SK-N-SH (cell line): ENCODE results near the gene SSUH2. TPM values are rescaled to one million over a fixed set of nuclear protein-coding genes. Genes with fewer than 3 reads are reported as not detected.

Source experiments
- CTCF ChIA-PET: fragments of 300-600, 350-600 bp; formaldehyde crosslinking; extraction: SDS; loops from one replicate; lab custom pipeline; 2021; lab: Yijun Ruan, JAX
- POLR2A ChIA-PET: fragments of 350-600 bp; sonication (Branson Sonifier 250); formaldehyde crosslinking; extraction: SDS; loops from one replicate; lab custom pipeline; 2020; ENCODE audit warnings: antibody characterized with exemption, inconsistent platforms; lab: Yijun Ruan, JAX
- DNase-seq: peaks from one replicate; pipeline ENCODE4 v3.0.0; 2012
- H2AFZ ChIP-seq: fragments of 200-600 bp; sonication (generic); 2 replicates; pipeline ENCODE4 v1.8.1; 2016; ENCODE audit warnings: antibody characterized with exemption, mild to moderate bottlenecking, low read depth
- H3F3A ChIP-seq: fragments of 200-600 bp; sonication (generic); replicated peaks from 2 replicates; pipeline ENCODE3; 2016; ENCODE audit warnings: antibody characterized with exemption, mild to moderate bottlenecking; ENCODE audit not compliant: insufficient read depth
- H3K27ac ChIP-seq, 2 experiments: fragments of 200-500 bp in 1 of 2; fragments of 200-600 bp in 1 of 2; sonication (Bioruptor generic) in 1 of 2; sonication (generic), shearing (Covaris generic) in 1 of 2; 2 replicates each; pipeline versions ENCODE4 v1.5.1 to v1.6.1; 2014 to 2016; ENCODE audit warnings: low read depth in 2 of 2, inconsistent platforms in 1 of 2, low read length in 1 of 2, mild to moderate bottlenecking in 1 of 2, mixed read lengths in 1 of 2
- H3K27me3 ChIP-seq: fragments of 200-600 bp; sonication (generic), shearing (Covaris generic); 2 replicates; pipeline ENCODE4 v1.6.1; 2016; ENCODE audit warnings: mixed run types; ENCODE audit not compliant: insufficient read depth
- H3K36me3 ChIP-seq, 2 experiments: fragments of 200-500 bp in 1 of 2; fragments of 200-600 bp in 1 of 2; sonication (Bioruptor generic) in 1 of 2; sonication (generic) in 1 of 2; replicated peaks in 1 of 2; 2 replicates each; pipeline versions ENCODE3 to v1.5.1; 2014 to 2016; ENCODE audit warnings: low read length in 1 of 2, mild to moderate bottlenecking in 1 of 2; ENCODE audit not compliant: insufficient read depth in 2 of 2, control insufficient read depth in 1 of 2
- H3K4me1 ChIP-seq, 2 experiments: fragments of 200-500 bp in 1 of 2; fragments of 200-600 bp in 1 of 2; sonication (Bioruptor generic) in 1 of 2; sonication (generic), shearing (Covaris generic) in 1 of 2; 2 replicates each; pipeline versions ENCODE4 v1.5.1 to v1.6.1; 2014 to 2016; ENCODE audit warnings: low read depth in 1 of 2, low read length in 1 of 2, mixed run types in 1 of 2; ENCODE audit not compliant: insufficient read depth in 2 of 2, control insufficient read depth in 1 of 2
- H3K4me2 ChIP-seq: fragments of 200-600 bp; sonication (generic), shearing (Covaris generic); 2 replicates; pipeline ENCODE4 v1.6.1; 2017; ENCODE audit warnings: mixed run types
- H3K4me3 ChIP-seq, 2 experiments: fragments of 200-500 bp in 1 of 2; fragments of 200-600 bp in 1 of 2; sonication (Bioruptor generic) in 1 of 2; sonication (generic), shearing (Covaris generic) in 1 of 2; 2 replicates each; pipeline versions ENCODE4 v1.5.1 to v1.8.1; 2014 to 2016; ENCODE audit warnings: low read depth in 2 of 2, inconsistent platforms in 1 of 2, low read length in 1 of 2, mild to moderate bottlenecking in 1 of 2, mixed read lengths in 1 of 2, moderate library complexity in 1 of 2
- H3K79me2 ChIP-seq: fragments of 200-600 bp; sonication (generic); 2 replicates; pipeline ENCODE4 v1.8.1; 2017; ENCODE audit warnings: mild to moderate bottlenecking; ENCODE audit not compliant: insufficient read depth
- H3K9ac ChIP-seq: fragments of 200-600 bp; sonication (generic); 2 replicates; pipeline ENCODE4 v1.6.1; 2017; ENCODE audit warnings: mixed run types
- H3K9me2 ChIP-seq: fragments of 200-600 bp; sonication (generic); 2 replicates; pipeline ENCODE4 v1.6.1; 2017; ENCODE audit warnings: mixed run types
- H3K9me3 ChIP-seq: fragments of 200-600 bp; sonication (generic); 2 replicates; pipeline ENCODE4 v1.6.1; 2017; ENCODE audit warnings: mixed run types, mild to moderate bottlenecking, moderate library complexity
- H4K20me1 ChIP-seq: fragments of 200-600 bp; sonication (generic); 2 replicates; pipeline ENCODE4 v1.6.1; 2017; ENCODE audit warnings: mild to moderate bottlenecking, mixed run types; ENCODE audit not compliant: insufficient read depth
- CHD2 ChIP-seq: fragments of 150-350 bp; IDR thresholded peaks from 2 replicates; pipeline ENCODE4 v1.6.1; 2018; ENCODE audit warnings: low read length; ENCODE audit not compliant: partially characterized antibody
- ELF1 ChIP-seq: IDR thresholded peaks from 2 replicates; pipeline ENCODE4 v1.4.0; 2012
- EP300 ChIP-seq, 2 experiments: IDR thresholded peaks; 2 replicates each; pipeline versions ENCODE4 v1.4.0 to v1.6.1; 2012; ENCODE audit warnings: borderline replicate concordance in 1 of 2, low read depth in 1 of 2, low read length in 1 of 2
- EZH2phosphoT487 ChIP-seq: fragments of 200-600 bp; sonication (generic); IDR thresholded peaks from 2 replicates; pipeline ENCODE4 v1.6.1; 2017; ENCODE audit warnings: low read depth, mixed run types, mild to moderate bottlenecking, antibody characterized with exemption, moderate library complexity, borderline replicate concordance
- FOXJ3 ChIP-seq: sonication (generic); formaldehyde crosslinking; IDR thresholded peaks from 2 replicates; pipeline ENCODE4 v1.5.1; 2020; ENCODE audit warnings: mild to moderate bottlenecking, missing genetic modification reagents
- GABPA ChIP-seq: IDR thresholded peaks from 2 replicates; pipeline ENCODE4 v1.4.0; 2012; ENCODE audit warnings: low read depth, mild to moderate bottlenecking
- GATA2 ChIP-seq: sonication (generic); formaldehyde crosslinking; IDR thresholded peaks from 2 replicates; pipeline ENCODE4 v1.5.0; 2020; ENCODE audit warnings: mild to moderate bottlenecking, missing genetic modification reagents
- JUND ChIP-seq: IDR thresholded peaks from 2 replicates; pipeline ENCODE4 v1.4.0; 2012
- MEF2A ChIP-seq: IDR thresholded peaks from 2 replicates; pipeline ENCODE4 v1.4.0; 2012; ENCODE audit warnings: low read depth, borderline replicate concordance
- MXI1 ChIP-seq: IDR thresholded peaks from 2 replicates; pipeline ENCODE4 v1.6.1; 2012; ENCODE audit warnings: mild to moderate bottlenecking, low read depth, low read length, improper control_type of control experiment
- NFIC ChIP-seq: IDR thresholded peaks from 2 replicates; pipeline ENCODE4 v1.4.0; 2012; ENCODE audit warnings: borderline replicate concordance
- RAD21 ChIP-seq: IDR thresholded peaks from 2 replicates; pipeline ENCODE4 v1.6.1; 2012; ENCODE audit warnings: mild to moderate bottlenecking, low read length
- SMC3 ChIP-seq: IDR thresholded peaks from 2 replicates; pipeline ENCODE4 v1.6.1; 2012; ENCODE audit warnings: low read depth, low read length, improper control_type of control experiment
- TCF12 ChIP-seq: IDR thresholded peaks from 2 replicates; pipeline ENCODE4 v1.4.0; 2012
- WGBS: methylation state at CpG from one replicate; pipeline ENCODE4 v1.1.6; 2017; ENCODE audit warnings: low lambda C conversion rate; 5-methylcytosine and 5-hydroxymethylcytosine counted together
- polyA plus RNA-seq, 3 experiments: library from polyadenylated mRNA; depleted of rRNA; stranded (reverse); fragments of >200 nt; gene quantifications; 2 replicates each; pipeline ENCODE4 v1.2.3, GENCODE V29; 2012
- TF ChIP-seq, protein P1 (sequence below): IDR thresholded peaks from 2 replicates; pipeline ENCODE4; 2012
- TF ChIP-seq, protein P2 (sequence below): fragments of 150-350 bp; IDR thresholded peaks from 2 replicates; pipeline ENCODE4 v1.6.1; 2017; ENCODE audit warnings: antibody characterized with exemption, low read length, low read depth, borderline replicate concordance
- TF ChIP-seq, protein P3 (sequence below): fragments of 200-600 bp; sonication (generic); IDR thresholded peaks from 2 replicates; pipeline ENCODE4 v1.6.1; 2017; ENCODE audit warnings: antibody characterized with exemption, mild to moderate bottlenecking, moderate library complexity
- TF ChIP-seq, protein P4 (sequence below): IDR thresholded peaks from 2 replicates; pipeline ENCODE4 v1.6.1; 2012; ENCODE audit warnings: mild to moderate bottlenecking, low read depth, low read length, moderate library complexity

Gene SSUH2
- polyA plus RNA-seq, 1 of the 3 experiments (the other 2 are of a cell fraction): 0.18 TPM

DNA sequence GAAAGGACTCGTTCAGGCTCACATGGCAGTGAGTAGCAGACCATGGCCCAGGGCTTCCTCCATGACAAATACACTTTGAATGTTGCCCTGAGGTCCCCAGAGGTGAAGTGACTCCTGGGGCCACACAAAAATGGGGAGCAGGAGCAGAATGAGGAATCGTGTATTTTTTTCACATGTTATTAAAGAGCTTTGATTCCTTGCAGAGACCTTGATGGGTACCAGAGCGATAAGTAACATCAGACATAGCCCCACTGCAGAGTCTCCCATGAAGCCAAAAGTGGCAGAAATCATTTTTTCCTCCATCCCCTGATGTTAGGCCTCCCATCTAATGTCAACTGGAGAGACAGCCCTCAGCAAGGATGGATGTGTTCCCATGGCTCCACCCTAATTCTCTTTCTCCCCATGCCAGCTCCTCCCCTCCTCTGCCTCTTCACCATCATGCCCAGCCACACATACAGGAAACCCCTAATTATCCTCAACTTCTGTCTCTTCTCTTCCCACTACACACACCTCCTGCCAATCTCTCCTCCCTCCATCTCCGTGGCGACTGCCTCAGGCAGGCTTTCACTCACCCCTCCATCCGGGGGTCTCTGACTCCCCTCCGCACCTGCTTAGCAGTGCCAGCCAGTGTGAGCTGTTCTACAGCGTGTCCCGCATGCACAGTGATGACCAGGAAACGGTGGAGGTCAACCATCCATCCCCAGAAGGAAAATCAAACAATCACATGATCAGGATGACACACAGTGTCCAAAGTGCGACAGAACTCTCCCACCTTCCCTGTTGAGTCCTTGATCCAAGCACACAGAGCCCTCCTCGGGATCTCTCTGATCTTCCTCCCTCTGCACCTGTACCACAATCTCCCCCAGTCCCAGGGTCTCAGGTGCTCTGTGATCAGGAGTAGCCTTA, 7.1 kb upstream of the SSUH2 start:
- WGBS: 47% methylated on average over 12 of the region's 12 CpGs
- H3F3A ChIP-seq: peaks cover 6% of the 10 kb centered on the region
- no peaks in the 10 kb centered on the region for H3K9me3 ChIP-seq
- peaks cover 12 to 64% of the 10 kb centered on the region in 2 experiments for H3K4me1 ChIP-seq
- ChIA-PET POLR2A (no interaction called here), CTCF (interaction anchor here (0.6 to 1.3 kb wide), 4 partner anchors 9 to 280 kb away, joined by 3 to 4 read pairs (median 3); no protein-coding TSS in a partner anchor)
- H3K36me3 ChIP-seq: no peaks in the 10 kb centered on the region
- DNase-seq: peak; percentile 62
- H3K27ac ChIP-seq: peak overlapping the region; percentile 50 to 100; a peak in 3 of 4 replicates
- H3K4me2 ChIP-seq: peak overlapping the region; percentile 67
- H3K9me2 ChIP-seq: no peaks in the 10 kb centered on the region
- peak overlapping the region; percentile 9 to 38; a peak in 2 of 4 replicates for H3K4me3 ChIP-seq
- H3K9ac ChIP-seq: no peak overlapping the region
- no peaks in the 10 kb centered on the region for H3K79me2 ChIP-seq
- H3K27me3 ChIP-seq: no peaks in the 10 kb centered on the region
- no peak for TF ChIP-seq GATA2
- TF ChIP-seq, protein P1, sequence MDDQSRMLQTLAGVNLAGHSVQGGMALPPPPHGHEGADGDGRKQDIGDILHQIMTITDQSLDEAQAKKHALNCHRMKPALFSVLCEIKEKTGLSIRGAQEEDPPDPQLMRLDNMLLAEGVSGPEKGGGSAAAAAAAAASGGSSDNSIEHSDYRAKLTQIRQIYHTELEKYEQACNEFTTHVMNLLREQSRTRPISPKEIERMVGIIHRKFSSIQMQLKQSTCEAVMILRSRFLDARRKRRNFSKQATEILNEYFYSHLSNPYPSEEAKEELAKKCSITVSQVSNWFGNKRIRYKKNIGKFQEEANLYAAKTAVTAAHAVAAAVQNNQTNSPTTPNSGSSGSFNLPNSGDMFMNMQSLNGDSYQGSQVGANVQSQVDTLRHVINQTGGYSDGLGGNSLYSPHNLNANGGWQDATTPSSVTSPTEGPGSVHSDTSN: no peak
- TF ChIP-seq EP300 (IDR thresholded peaks at IDR 0.05; ENCODE audit: borderline replicate concordance in 1 of 2, low read depth in 1 of 2, low read length in 1 of 2): peak in 1 of 2 experiments; percentile 31; a peak in 2 of 4 replicates
- TF ChIP-seq, protein P2, sequence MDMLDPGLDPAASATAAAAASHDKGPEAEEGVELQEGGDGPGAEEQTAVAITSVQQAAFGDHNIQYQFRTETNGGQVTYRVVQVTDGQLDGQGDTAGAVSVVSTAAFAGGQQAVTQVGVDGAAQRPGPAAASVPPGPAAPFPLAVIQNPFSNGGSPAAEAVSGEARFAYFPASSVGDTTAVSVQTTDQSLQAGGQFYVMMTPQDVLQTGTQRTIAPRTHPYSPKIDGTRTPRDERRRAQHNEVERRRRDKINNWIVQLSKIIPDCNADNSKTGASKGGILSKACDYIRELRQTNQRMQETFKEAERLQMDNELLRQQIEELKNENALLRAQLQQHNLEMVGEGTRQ: no peak
- no peak for TF ChIP-seq ELF1
- TF ChIP-seq RAD21: peak; percentile 11
- TF ChIP-seq GABPA: no peak
- TF ChIP-seq CHD2: no peak
- TF ChIP-seq MEF2A: no peak
- no peak for TF ChIP-seq JUND
- no peak for TF ChIP-seq SMC3
- no peak for TF ChIP-seq EZH2phosphoT487
- no peak for TF ChIP-seq FOXJ3
- no peak for TF ChIP-seq NFIC
- TF ChIP-seq, protein P3, sequence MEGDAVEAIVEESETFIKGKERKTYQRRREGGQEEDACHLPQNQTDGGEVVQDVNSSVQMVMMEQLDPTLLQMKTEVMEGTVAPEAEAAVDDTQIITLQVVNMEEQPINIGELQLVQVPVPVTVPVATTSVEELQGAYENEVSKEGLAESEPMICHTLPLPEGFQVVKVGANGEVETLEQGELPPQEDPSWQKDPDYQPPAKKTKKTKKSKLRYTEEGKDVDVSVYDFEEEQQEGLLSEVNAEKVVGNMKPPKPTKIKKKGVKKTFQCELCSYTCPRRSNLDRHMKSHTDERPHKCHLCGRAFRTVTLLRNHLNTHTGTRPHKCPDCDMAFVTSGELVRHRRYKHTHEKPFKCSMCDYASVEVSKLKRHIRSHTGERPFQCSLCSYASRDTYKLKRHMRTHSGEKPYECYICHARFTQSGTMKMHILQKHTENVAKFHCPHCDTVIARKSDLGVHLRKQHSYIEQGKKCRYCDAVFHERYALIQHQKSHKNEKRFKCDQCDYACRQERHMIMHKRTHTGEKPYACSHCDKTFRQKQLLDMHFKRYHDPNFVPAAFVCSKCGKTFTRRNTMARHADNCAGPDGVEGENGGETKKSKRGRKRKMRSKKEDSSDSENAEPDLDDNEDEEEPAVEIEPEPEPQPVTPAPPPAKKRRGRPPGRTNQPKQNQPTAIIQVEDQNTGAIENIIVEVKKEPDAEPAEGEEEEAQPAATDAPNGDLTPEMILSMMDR: no peak
- TF ChIP-seq, protein P4, sequence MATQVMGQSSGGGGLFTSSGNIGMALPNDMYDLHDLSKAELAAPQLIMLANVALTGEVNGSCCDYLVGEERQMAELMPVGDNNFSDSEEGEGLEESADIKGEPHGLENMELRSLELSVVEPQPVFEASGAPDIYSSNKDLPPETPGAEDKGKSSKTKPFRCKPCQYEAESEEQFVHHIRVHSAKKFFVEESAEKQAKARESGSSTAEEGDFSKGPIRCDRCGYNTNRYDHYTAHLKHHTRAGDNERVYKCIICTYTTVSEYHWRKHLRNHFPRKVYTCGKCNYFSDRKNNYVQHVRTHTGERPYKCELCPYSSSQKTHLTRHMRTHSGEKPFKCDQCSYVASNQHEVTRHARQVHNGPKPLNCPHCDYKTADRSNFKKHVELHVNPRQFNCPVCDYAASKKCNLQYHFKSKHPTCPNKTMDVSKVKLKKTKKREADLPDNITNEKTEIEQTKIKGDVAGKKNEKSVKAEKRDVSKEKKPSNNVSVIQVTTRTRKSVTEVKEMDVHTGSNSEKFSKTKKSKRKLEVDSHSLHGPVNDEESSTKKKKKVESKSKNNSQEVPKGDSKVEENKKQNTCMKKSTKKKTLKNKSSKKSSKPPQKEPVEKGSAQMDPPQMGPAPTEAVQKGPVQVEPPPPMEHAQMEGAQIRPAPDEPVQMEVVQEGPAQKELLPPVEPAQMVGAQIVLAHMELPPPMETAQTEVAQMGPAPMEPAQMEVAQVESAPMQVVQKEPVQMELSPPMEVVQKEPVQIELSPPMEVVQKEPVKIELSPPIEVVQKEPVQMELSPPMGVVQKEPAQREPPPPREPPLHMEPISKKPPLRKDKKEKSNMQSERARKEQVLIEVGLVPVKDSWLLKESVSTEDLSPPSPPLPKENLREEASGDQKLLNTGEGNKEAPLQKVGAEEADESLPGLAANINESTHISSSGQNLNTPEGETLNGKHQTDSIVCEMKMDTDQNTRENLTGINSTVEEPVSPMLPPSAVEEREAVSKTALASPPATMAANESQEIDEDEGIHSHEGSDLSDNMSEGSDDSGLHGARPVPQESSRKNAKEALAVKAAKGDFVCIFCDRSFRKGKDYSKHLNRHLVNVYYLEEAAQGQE: no peak
- TF ChIP-seq MXI1: peak; percentile 34; the same call in 1 of the 2 replicates
- TF ChIP-seq TCF12: no peak
- no peak overlapping the region for H2AFZ ChIP-seq
- no peaks in the 10 kb centered on the region for H4K20me1 ChIP-seq
